ENCODE measurements around the gene UGT1A8. TPM values are rescaled to one million over a fixed set of nuclear protein-coding genes. Genes with fewer than 3 reads are reported as not detected.

Gene UGT1A8
- total and polyA plus RNA-seq, 2 donors (not counting 1 experiment from before 2014, with no cell fraction given): not detected

DNA sequence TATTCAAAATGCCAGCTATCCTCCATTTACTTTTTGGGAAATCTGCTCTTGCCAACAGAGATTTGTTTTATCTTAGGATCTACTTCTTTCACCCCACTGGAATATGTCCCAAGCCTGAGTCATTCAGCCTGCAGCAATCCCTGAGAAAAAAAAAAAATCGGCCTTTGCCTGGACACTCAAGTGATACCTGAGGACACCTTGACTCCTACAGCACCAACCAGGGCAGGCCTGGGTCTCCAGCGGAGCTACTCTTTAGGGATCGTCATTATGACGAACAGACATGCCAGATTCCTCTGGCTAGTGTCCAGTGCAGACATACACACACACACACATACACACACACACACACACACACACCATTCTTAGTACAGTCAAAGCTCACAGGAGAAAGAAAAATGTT is 73.0 kb downstream of the UGT1A8 start:
- no peak overlapping the region for H3K4me3 ChIP-seq (ENCODE audit: control extremely low read depth in 1 of 5, extremely low read depth in 1 of 5, insufficient read depth in 1 of 5, low read depth in 2 of 5, low read length in 4 of 5)
- DNase-seq (no peak), ATAC-seq (ENCODE audit: low read depth) (no peak)
- no peak overlapping the region for H3K4me3 Mint-ChIP-seq
- no peak overlapping the region for H3K4me2 ChIP-seq (replicated peaks; ENCODE audit: low read depth, low read length, poor library complexity, severe bottlenecking)
- H2AFZ ChIP-seq (ENCODE audit: insufficient read depth, low read depth, low read length, poor library complexity, severe bottlenecking): no peak overlapping the region
- peaks cover 15% of the 10 kb centered on the region for H3K27me3 Mint-ChIP-seq
- no peaks in the 10 kb centered on the region for H3K4me1 ChIP-seq (ENCODE audit: control insufficient read depth in 2 of 2, insufficient read depth in 2 of 2, low read length in 2 of 2)
- CTCF ChIA-PET: no interaction called here
- H3K4me1 Mint-ChIP-seq: no peaks in the 10 kb centered on the region
- no peaks in the 10 kb centered on the region for H3K9me3 ChIP-seq (ENCODE audit: control extremely low read depth in 1 of 3, control insufficient read depth in 2 of 3, insufficient read depth in 1 of 3, low read length in 2 of 3)
- H4K20me1 ChIP-seq (ENCODE audit: control insufficient read depth, insufficient read depth, low read length, poor library complexity, severe bottlenecking): no peaks in the 10 kb centered on the region
- intact Hi-C loops (cut with micrococcal nuclease): no loop called here
- TF ChIP-seq EZH2 (IDR thresholded peaks at IDR 0.05; ENCODE audit: borderline replicate concordance, insufficient read depth, low read depth, low read length, poor library complexity, severe bottlenecking): no peak
- TF ChIP-seq, protein P1, sequence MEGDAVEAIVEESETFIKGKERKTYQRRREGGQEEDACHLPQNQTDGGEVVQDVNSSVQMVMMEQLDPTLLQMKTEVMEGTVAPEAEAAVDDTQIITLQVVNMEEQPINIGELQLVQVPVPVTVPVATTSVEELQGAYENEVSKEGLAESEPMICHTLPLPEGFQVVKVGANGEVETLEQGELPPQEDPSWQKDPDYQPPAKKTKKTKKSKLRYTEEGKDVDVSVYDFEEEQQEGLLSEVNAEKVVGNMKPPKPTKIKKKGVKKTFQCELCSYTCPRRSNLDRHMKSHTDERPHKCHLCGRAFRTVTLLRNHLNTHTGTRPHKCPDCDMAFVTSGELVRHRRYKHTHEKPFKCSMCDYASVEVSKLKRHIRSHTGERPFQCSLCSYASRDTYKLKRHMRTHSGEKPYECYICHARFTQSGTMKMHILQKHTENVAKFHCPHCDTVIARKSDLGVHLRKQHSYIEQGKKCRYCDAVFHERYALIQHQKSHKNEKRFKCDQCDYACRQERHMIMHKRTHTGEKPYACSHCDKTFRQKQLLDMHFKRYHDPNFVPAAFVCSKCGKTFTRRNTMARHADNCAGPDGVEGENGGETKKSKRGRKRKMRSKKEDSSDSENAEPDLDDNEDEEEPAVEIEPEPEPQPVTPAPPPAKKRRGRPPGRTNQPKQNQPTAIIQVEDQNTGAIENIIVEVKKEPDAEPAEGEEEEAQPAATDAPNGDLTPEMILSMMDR (IDR thresholded peaks at IDR 0.05): no peak
- H3K27ac Mint-ChIP-seq: no peak overlapping the region
- H3K27ac ChIP-seq (ENCODE audit: low read length in 2 of 2): no peak overlapping the region
- no peaks in the 10 kb centered on the region for H3K36me3 ChIP-seq (replicated peaks in 1 of 2; ENCODE audit: control extremely low read depth in 1 of 2, control insufficient read depth in 1 of 2, extremely low read depth in 1 of 2, insufficient read depth in 2 of 2, low read length in 1 of 2)
- H3K9me3 Mint-ChIP-seq (ENCODE audit: insufficient read depth): no peaks in the 10 kb centered on the region
- H3K9ac ChIP-seq (ENCODE audit: low read length): no peak overlapping the region
- H3K79me2 ChIP-seq (ENCODE audit: control insufficient read depth, insufficient read depth, low read length): no peaks in the 10 kb centered on the region
- POLR2A ChIA-PET: no interaction called here
- H3K27me3 ChIP-seq (replicated peaks in 1 of 4; ENCODE audit: control extremely low read depth in 1 of 4, control insufficient read depth in 3 of 4, insufficient read depth in 4 of 4, low read length in 3 of 4): peaks cover 0 to 4% (median 0%) of the 10 kb centered on the region in 4 experiments
- 92% methylated on average over 3 of the region's 4 CpGs for WGBS (ENCODE audit: insufficient coverage)

GRCh38 chr2:233691443-233692433 is 74.3 kb downstream of the UGT1A8 start:
- H3K9ac ChIP-seq (ENCODE audit: low read length): no peak overlapping the region
- intact Hi-C loops (cut with micrococcal nuclease): no loop called here
- H2AFZ ChIP-seq (ENCODE audit: insufficient read depth, low read depth, low read length, poor library complexity, severe bottlenecking): no peak overlapping the region
- Mint-ChIP-seq H3K27me3 (peaks cover 15% of the 10 kb centered on the region), H3K27ac (no peak overlapping the region), H3K4me3 (no peak overlapping the region), H3K4me1 (no peaks in the 10 kb centered on the region), H3K9me3 (ENCODE audit: insufficient read depth) (no peaks in the 10 kb centered on the region)
- H3K36me3 ChIP-seq (replicated peaks in 1 of 2; ENCODE audit: control extremely low read depth in 1 of 2, control insufficient read depth in 1 of 2, extremely low read depth in 1 of 2, insufficient read depth in 2 of 2, low read length in 1 of 2): no peaks in the 10 kb centered on the region
- no peak overlapping the region for H3K27ac ChIP-seq (ENCODE audit: low read length in 2 of 2)
- no peak for DNase-seq
- no peaks in the 10 kb centered on the region for H3K4me1 ChIP-seq (ENCODE audit: control insufficient read depth in 2 of 2, insufficient read depth in 2 of 2, low read length in 2 of 2)
- ChIA-PET CTCF (no interaction called here), POLR2A (no interaction called here)
- no peaks in the 10 kb centered on the region for H3K79me2 ChIP-seq (ENCODE audit: control insufficient read depth, insufficient read depth, low read length)
- no peaks in the 10 kb centered on the region for H4K20me1 ChIP-seq (ENCODE audit: control insufficient read depth, insufficient read depth, low read length, poor library complexity, severe bottlenecking)
- TF ChIP-seq EZH2 (IDR thresholded peaks at IDR 0.05; ENCODE audit: borderline replicate concordance, insufficient read depth, low read depth, low read length, poor library complexity, severe bottlenecking): no peak
- TF ChIP-seq, protein P1 (IDR thresholded peaks at IDR 0.05): no peak
- no peak overlapping the region for H3K4me2 ChIP-seq (replicated peaks; ENCODE audit: low read depth, low read length, poor library complexity, severe bottlenecking)
- peaks cover 0 to 4% (median 0%) of the 10 kb centered on the region in 4 experiments for H3K27me3 ChIP-seq (replicated peaks in 1 of 4; ENCODE audit: control extremely low read depth in 1 of 4, control insufficient read depth in 3 of 4, insufficient read depth in 4 of 4, low read length in 3 of 4)
- H3K9me3 ChIP-seq (ENCODE audit: control extremely low read depth in 1 of 3, control insufficient read depth in 2 of 3, insufficient read depth in 1 of 3, low read length in 2 of 3): no peaks in the 10 kb centered on the region
- H3K4me3 ChIP-seq (ENCODE audit: control extremely low read depth in 1 of 5, extremely low read depth in 1 of 5, insufficient read depth in 1 of 5, low read depth in 2 of 5, low read length in 4 of 5): no peak overlapping the region
- no peak for ATAC-seq (ENCODE audit: low read depth)
- WGBS (ENCODE audit: insufficient coverage): 76% methylated on average over 4 of the region's 11 CpGs

All from B cell (primary cell).